HCT116 (cell line): Measurements from ENCODE around the gene RTN4RL2. TPM values are rescaled to one million over a fixed set of nuclear protein-coding genes. Genes with fewer than 3 reads are reported as not detected.

ENCODE experiments used
- ATAC-seq: fragments of 200-7000 bp; cut with Tn5 transposase; 2 replicates; pipeline ENCODE4 v1.9.1; 2020; ENCODE audit warnings: mild to moderate bottlenecking, moderate library complexity
- BruUV-seq: library from RNA; stranded (reverse); fragments of 400-500 nt; replicated peaks from 2 replicates; lab custom pipeline; 2021; lab: Mats Ljungman, UMichigan
- CTCF ChIA-PET: fragments of 300-600 bp; sonication (Branson Sonifier 250); formaldehyde crosslinking; loops from one replicate; lab custom pipeline; 2021; ENCODE audit warnings: antibody characterized with exemption; lab: Charles Lee
- POLR2A ChIA-PET: fragments of 300-600, 350-600 bp; sonication (Branson Sonifier 250); formaldehyde crosslinking; loops from one replicate; lab custom pipeline; 2021; ENCODE audit warnings: antibody characterized with exemption; lab: Charles Lee
- RAD21 ChIA-PET, 2 experiments: fragments of 300-600 bp; sonication (Branson Sonifier 250); formaldehyde crosslinking; loops; one replicate each; lab custom pipeline; 2023; ENCODE audit warnings: low total read pairs in 2 of 2; ENCODE audit not compliant: uncharacterized antibody in 2 of 2, unreplicated experiment in 2 of 2, low non-redundant PET in 1 of 2; lab: Charles Lee
- DNase-seq: peaks from one replicate; pipeline ENCODE4 v3.0.0-alpha.2; 2010; ENCODE audit warnings: low read depth, low spot score
- H2AFZ ChIP-seq: fragments of 200-600 bp; shearing (Covaris generic), sonication (generic); 2 replicates; pipeline ENCODE4 v1.6.1; 2017; ENCODE audit warnings: low read depth, mixed run types, mixed read lengths, antibody characterized with exemption, low read length; ENCODE audit not compliant: poor library complexity, severe bottlenecking
- H3K27ac ChIP-seq: 2 replicates; pipeline ENCODE4 v1.5.1; 2012; ENCODE audit warnings: low read depth, low read length
- H3K27me3 ChIP-seq: fragments of 200-600 bp; sonication (generic); 2 replicates; pipeline ENCODE4 v1.6.1; 2016; ENCODE audit warnings: mixed run types, low read length, mixed read lengths; ENCODE audit not compliant: insufficient read depth
- H3K36me3 ChIP-seq, 2 experiments: fragments of 200-500 bp in 1 of 2; fragments of 200-600 bp in 1 of 2; sonication (Bioruptor generic) in 1 of 2; sonication (generic) in 1 of 2; 2 replicates each; pipeline versions ENCODE4 v1.5.1 to v1.6.1; 2014 to 2016; ENCODE audit warnings: low read length in 2 of 2, inconsistent platforms in 1 of 2, mixed read lengths in 1 of 2, mixed run types in 1 of 2; ENCODE audit not compliant: insufficient read depth in 2 of 2, control insufficient read depth in 1 of 2
- H3K4me1 ChIP-seq, 2 experiments: fragments of 200-600 bp in 1 of 2; sonication (generic) in 1 of 2; 2 replicates each; pipeline versions ENCODE4 v1.5.1 to v1.6.1; 2012 to 2017; ENCODE audit warnings: low read length in 2 of 2, inconsistent platforms in 1 of 2, mild to moderate bottlenecking in 1 of 2, mixed read lengths in 1 of 2, mixed run types in 1 of 2, moderate library complexity in 1 of 2; ENCODE audit not compliant: insufficient read depth in 2 of 2, control insufficient read depth in 1 of 2
- H3K4me2 ChIP-seq: fragments of 200-600 bp; sonication (generic); 2 replicates; pipeline ENCODE4 v1.6.1; 2017; ENCODE audit warnings: mixed run types, low read length, mixed read lengths
- H3K4me3 ChIP-seq, 2 experiments: fragments of 200-600 bp in 1 of 2; sonication (generic) in 1 of 2; replicated peaks in 1 of 2; 2 replicates each; pipeline ENCODE4 v1.5.1; 2011 to 2016; ENCODE audit warnings: low read length in 2 of 2, control low read depth in 1 of 2, low read depth in 1 of 2, mild to moderate bottlenecking in 1 of 2, mixed read lengths in 1 of 2, mixed run types in 1 of 2
- H3K79me2 ChIP-seq: fragments of 200-600 bp; sonication (generic); 2 replicates; pipeline ENCODE4 v1.6.1; 2017; ENCODE audit warnings: mild to moderate bottlenecking, mixed run types, low read length, moderate library complexity, mixed read lengths; ENCODE audit not compliant: insufficient read depth
- H3K9ac ChIP-seq: fragments of 200-600 bp; sonication (generic); 2 replicates; pipeline ENCODE4 v1.6.1; 2016; ENCODE audit warnings: low read length, mixed read lengths
- H3K9me2 ChIP-seq: fragments of 200-600 bp; sonication (generic), shearing (Covaris generic); 2 replicates; pipeline ENCODE4 v1.6.1; 2017; ENCODE audit warnings: mixed run types, mild to moderate bottlenecking, moderate library complexity; ENCODE audit not compliant: insufficient read depth
- H3K9me3 ChIP-seq, 2 experiments: fragments of 200-500 bp in 1 of 2; fragments of 200-600 bp in 1 of 2; sonication (Bioruptor generic) in 1 of 2; sonication (generic) in 1 of 2; 2 replicates each; pipeline ENCODE4 v1.6.1; 2014 to 2017; ENCODE audit warnings: low read length in 2 of 2, mixed read lengths in 2 of 2, inconsistent platforms in 1 of 2, low read depth in 1 of 2, mild to moderate bottlenecking in 1 of 2, mixed run types in 1 of 2, moderate library complexity in 1 of 2; ENCODE audit not compliant: control insufficient read depth in 1 of 2, insufficient read depth in 1 of 2
- H4K20me1 ChIP-seq: fragments of 200-600 bp; sonication (generic), shearing (Covaris generic); 2 replicates; pipeline ENCODE4 v1.6.1; 2017; ENCODE audit warnings: mixed run types, mild to moderate bottlenecking, moderate library complexity; ENCODE audit not compliant: insufficient read depth
- CEBPB ChIP-seq: IDR thresholded peaks from 2 replicates; pipeline ENCODE4 v1.6.1; 2012; ENCODE audit warnings: low read depth
- EGR1 ChIP-seq: IDR thresholded peaks from 2 replicates; pipeline ENCODE4 v1.6.1; 2012; ENCODE audit warnings: low read depth
- EZH2 ChIP-seq: fragments of 200-600 bp; sonication (generic); IDR thresholded peaks from 2 replicates; pipeline ENCODE4 v1.6.1; 2017; ENCODE audit warnings: antibody characterized with exemption, mixed run types
- EZH2phosphoT487 ChIP-seq: fragments of 200-600 bp; IDR thresholded peaks from 2 replicates; pipeline ENCODE4 v1.6.1; 2018; ENCODE audit warnings: antibody characterized with exemption, borderline replicate concordance
- FOSL1 ChIP-seq: IDR thresholded peaks from 2 replicates; pipeline ENCODE4 v1.6.1; 2012; ENCODE audit warnings: low read depth
- POLR2AphosphoS5 ChIP-seq: IDR thresholded peaks from 2 replicates; pipeline ENCODE4 v1.6.1; 2011; ENCODE audit warnings: mild to moderate bottlenecking, low read depth, low read length, moderate library complexity
- RAD21 ChIP-seq: IDR thresholded peaks from 2 replicates; pipeline ENCODE4 v1.6.1; 2012; ENCODE audit warnings: low read depth, mild to moderate bottlenecking
- SP1 ChIP-seq: IDR thresholded peaks from 2 replicates; pipeline ENCODE4 v1.6.1; 2012; ENCODE audit warnings: low read depth
- SRF ChIP-seq: IDR thresholded peaks from 2 replicates; pipeline ENCODE4 v1.6.1; 2012; ENCODE audit warnings: low read depth
- YY1 ChIP-seq: IDR thresholded peaks from 2 replicates; pipeline ENCODE4 v1.6.1; 2011; ENCODE audit warnings: low read length, low read depth, moderate library complexity, mild to moderate bottlenecking; ENCODE audit not compliant: insufficient replicate concordance; ENCODE audit errors: extremely low read depth
- ZNF274 ChIP-seq: fragments of 200-500 bp; sonication (Bioruptor generic); IDR thresholded peaks from 2 replicates; pipeline ENCODE4 v1.6.1; 2014; ENCODE audit warnings: mild to moderate bottlenecking, low read depth, low read length, inconsistent platforms
- intact Hi-C: fragments of 100-400 bp; cut with micrococcal nuclease; formaldehyde crosslinking; loops from 2 replicates; pipeline ENCODE4 v1.10.0; 2022
- total RNA-seq: library from RNA; stranded (reverse); gene quantifications from one replicate; pipeline ENCODE4 v1.2.1, GENCODE V29; 2021; ENCODE audit not compliant: unreplicated experiment
- TF ChIP-seq, protein P1 (sequence below), 3 experiments: fragments of 200-600 bp in 1 of 3; sonication (generic) in 1 of 3; IDR thresholded peaks in 2 of 3; conservative IDR thresholded peaks in 1 of 3; 2 replicates each; pipeline ENCODE4 v1.5.1; 2012 to 2017; ENCODE audit warnings: low read depth in 2 of 3, low read length in 2 of 3, antibody characterized with exemption in 1 of 3, borderline replicate concordance in 1 of 3, control low read depth in 1 of 3, mild to moderate bottlenecking in 1 of 3, mixed read lengths in 1 of 3, mixed run types in 1 of 3, moderate library complexity in 1 of 3; ENCODE audit not compliant: insufficient read depth in 1 of 3
- TF ChIP-seq, protein P2 (sequence below): IDR thresholded peaks from 2 replicates; pipeline ENCODE4 v1.6.1; 2012

RTN4RL2 gene
- total RNA-seq, 1 experiment from 2014 or later: 24.0 TPM

DNA sequence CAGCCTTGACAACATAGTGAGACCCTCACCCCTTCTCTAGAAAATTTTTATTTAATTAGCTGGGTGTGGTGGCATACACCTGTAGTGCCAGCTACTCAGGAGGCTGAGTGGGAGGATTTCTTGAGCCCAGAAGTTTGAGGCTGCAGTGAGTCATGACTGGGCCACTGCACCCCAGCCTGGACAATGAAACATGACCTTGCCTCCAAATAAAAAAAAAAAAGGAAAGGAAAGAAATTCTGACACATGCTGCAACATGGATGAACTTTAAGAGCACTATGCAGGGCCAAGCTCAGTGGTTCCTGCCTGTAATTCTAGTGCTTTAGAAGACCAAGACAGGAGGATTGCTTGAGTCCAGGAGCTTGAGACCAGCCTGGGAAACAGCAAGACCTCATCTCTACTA is 42.2 kb upstream of the RTN4RL2 start (continued):
- TF ChIP-seq, protein P1, sequence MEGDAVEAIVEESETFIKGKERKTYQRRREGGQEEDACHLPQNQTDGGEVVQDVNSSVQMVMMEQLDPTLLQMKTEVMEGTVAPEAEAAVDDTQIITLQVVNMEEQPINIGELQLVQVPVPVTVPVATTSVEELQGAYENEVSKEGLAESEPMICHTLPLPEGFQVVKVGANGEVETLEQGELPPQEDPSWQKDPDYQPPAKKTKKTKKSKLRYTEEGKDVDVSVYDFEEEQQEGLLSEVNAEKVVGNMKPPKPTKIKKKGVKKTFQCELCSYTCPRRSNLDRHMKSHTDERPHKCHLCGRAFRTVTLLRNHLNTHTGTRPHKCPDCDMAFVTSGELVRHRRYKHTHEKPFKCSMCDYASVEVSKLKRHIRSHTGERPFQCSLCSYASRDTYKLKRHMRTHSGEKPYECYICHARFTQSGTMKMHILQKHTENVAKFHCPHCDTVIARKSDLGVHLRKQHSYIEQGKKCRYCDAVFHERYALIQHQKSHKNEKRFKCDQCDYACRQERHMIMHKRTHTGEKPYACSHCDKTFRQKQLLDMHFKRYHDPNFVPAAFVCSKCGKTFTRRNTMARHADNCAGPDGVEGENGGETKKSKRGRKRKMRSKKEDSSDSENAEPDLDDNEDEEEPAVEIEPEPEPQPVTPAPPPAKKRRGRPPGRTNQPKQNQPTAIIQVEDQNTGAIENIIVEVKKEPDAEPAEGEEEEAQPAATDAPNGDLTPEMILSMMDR (IDR thresholded peaks at IDR 0.05 in 2 of 3, conservative IDR thresholded peaks at IDR 0.05 in 1 of 3; ENCODE audit: borderline replicate concordance in 1 of 3, insufficient read depth in 1 of 3, low read depth in 2 of 3, low read length in 2 of 3): no peak
- TF ChIP-seq POLR2AphosphoS5 (no peak), FOSL1 (no peak), EZH2phosphoT487 (no peak), SRF (no peak), RAD21 (no peak), ZNF274 (no peak), YY1 (no peak)
- TF ChIP-seq, protein P2, sequence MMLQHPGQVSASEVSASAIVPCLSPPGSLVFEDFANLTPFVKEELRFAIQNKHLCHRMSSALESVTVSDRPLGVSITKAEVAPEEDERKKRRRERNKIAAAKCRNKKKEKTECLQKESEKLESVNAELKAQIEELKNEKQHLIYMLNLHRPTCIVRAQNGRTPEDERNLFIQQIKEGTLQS: no peak

DNA sequence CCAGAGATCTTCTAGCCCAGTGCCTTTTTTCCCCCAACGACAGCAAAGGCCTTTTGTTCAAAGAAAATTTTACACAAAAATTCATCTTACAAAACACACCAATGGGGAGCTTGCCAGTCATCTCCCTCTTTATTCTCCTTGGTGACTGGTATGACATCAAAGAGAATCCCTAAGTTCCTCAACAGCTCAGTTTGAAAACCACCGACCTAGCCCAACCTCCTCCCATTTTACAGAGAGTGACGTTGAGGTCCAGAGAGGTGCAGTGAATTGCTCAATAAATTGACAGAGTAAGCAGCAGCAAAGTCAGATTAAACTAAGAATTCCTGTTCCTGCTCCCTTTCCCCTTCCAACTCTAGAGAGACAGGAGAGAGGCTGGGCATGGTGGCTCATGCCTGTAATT is 41.2 kb upstream of the RTN4RL2 start:
- ATAC-seq (no peak), DNase-seq (no peak)
- ChIA-PET POLR2A (no interaction called here), RAD21 (no interaction called here), CTCF (no interaction called here)
- no peaks in the 10 kb centered on the region for H4K20me1 ChIP-seq
- no peak for TF ChIP-seq RAD21
- no peak for TF ChIP-seq EZH2phosphoT487
- no peak for TF ChIP-seq EGR1
- TF ChIP-seq EZH2: no peak
- TF ChIP-seq SP1: no peak
- TF ChIP-seq ZNF274: no peak
- no peak for TF ChIP-seq FOSL1
- TF ChIP-seq CEBPB: no peak
- H3K4me3 ChIP-seq: no peak overlapping the region
- peaks cover 0 to 4% of the 10 kb centered on the region in 2 experiments; a peak in 1 of 4 replicates for H3K36me3 ChIP-seq
- no peaks in the 10 kb centered on the region for H3K9me2 ChIP-seq
- no peaks in the 10 kb centered on the region; the same call in 1 of the 2 replicates for H3K27me3 ChIP-seq
- H2AFZ ChIP-seq: no peak overlapping the region
- H3K4me1 ChIP-seq: no peaks in the 10 kb centered on the region
- BruUV-seq: no TSS peak
- H3K79me2 ChIP-seq: no peaks in the 10 kb centered on the region
- H3K9ac ChIP-seq: no peak overlapping the region
- no peaks in the 10 kb centered on the region for H3K9me3 ChIP-seq
- no peak overlapping the region for H3K4me2 ChIP-seq
- H3K27ac ChIP-seq: no peak overlapping the region
- intact Hi-C loops: no loop called here
